MCF 10A (cell line): ENCODE measurements around the gene SENP3. TPM values are rescaled to one million over a fixed set of nuclear protein-coding genes. Genes with fewer than 3 reads are reported as not detected.

ENCODE experiments used
- BruUV-seq: library from RNA; stranded (reverse); fragments of 400-500 nt; replicated peaks from 2 replicates; lab custom pipeline; 2021; lab: Mats Ljungman, UMichigan
- CTCF ChIA-PET: fragments of 300-600 bp; sonication (Branson Sonifier 250); formaldehyde crosslinking; extraction: SDS; loops from one replicate; lab custom pipeline; 2021; ENCODE audit warnings: antibody characterized with exemption, inconsistent platforms; lab: Yijun Ruan, JAX
- POLR2A ChIA-PET: fragments of 300-600, 350-650 bp; sonication (Branson Sonifier 250); formaldehyde crosslinking; extraction: SDS; loops from one replicate; lab custom pipeline; 2020; ENCODE audit warnings: antibody characterized with exemption, inconsistent platforms; lab: Yijun Ruan, JAX
- DNase-seq: peaks from one replicate; pipeline ENCODE4 v3.0.0-alpha.2; 2018; ENCODE audit not compliant: unreplicated experiment
- H3K27ac Mint-ChIP-seq: one replicate; pipeline ENCODE4 v1.8.0; 2022; ENCODE audit warnings: mild to moderate bottlenecking, low read depth, mixed read lengths; ENCODE audit not compliant: unreplicated experiment
- H3K27me3 Mint-ChIP-seq: one replicate; pipeline ENCODE4 v1.8.0; 2022; ENCODE audit warnings: mixed read lengths; ENCODE audit not compliant: insufficient read depth, unreplicated experiment
- H3K36me3 Mint-ChIP-seq: one replicate; pipeline ENCODE4 v1.8.0; 2022; ENCODE audit warnings: mild to moderate bottlenecking, moderate library complexity, mixed read lengths; ENCODE audit not compliant: insufficient read depth, unreplicated experiment
- H3K4me1 Mint-ChIP-seq: one replicate; pipeline ENCODE4 v1.8.0; 2022; ENCODE audit warnings: mixed read lengths; ENCODE audit not compliant: insufficient read depth, unreplicated experiment
- H3K4me3 Mint-ChIP-seq: one replicate; pipeline ENCODE4 v1.8.0; 2022; ENCODE audit warnings: mild to moderate bottlenecking, moderate library complexity, mixed read lengths; ENCODE audit not compliant: unreplicated experiment
- H3K9me3 Mint-ChIP-seq: one replicate; pipeline ENCODE4 v1.8.0; 2022; ENCODE audit warnings: mixed read lengths; ENCODE audit not compliant: unreplicated experiment
- intact Hi-C: fragments of 100-400 bp; cut with micrococcal nuclease; formaldehyde crosslinking; loops from 2 replicates; pipeline ENCODE4 v1.14.1; 2022
- total RNA-seq: library from RNA; stranded (reverse); gene quantifications from 2 replicates; pipeline ENCODE4 v1.2.3, GENCODE V29; 2022
- TF ChIP-seq, protein P1 (sequence below): fragments of 200-600 bp; IDR thresholded peaks from one replicate; pipeline ENCODE4 v1.8.0; 2022; ENCODE audit warnings: antibody characterized with exemption, mild to moderate bottlenecking; ENCODE audit not compliant: unreplicated experiment

SENP3 gene
- total RNA-seq, 1 experiment from 2014 or later = 67.3 TPM

DNA sequence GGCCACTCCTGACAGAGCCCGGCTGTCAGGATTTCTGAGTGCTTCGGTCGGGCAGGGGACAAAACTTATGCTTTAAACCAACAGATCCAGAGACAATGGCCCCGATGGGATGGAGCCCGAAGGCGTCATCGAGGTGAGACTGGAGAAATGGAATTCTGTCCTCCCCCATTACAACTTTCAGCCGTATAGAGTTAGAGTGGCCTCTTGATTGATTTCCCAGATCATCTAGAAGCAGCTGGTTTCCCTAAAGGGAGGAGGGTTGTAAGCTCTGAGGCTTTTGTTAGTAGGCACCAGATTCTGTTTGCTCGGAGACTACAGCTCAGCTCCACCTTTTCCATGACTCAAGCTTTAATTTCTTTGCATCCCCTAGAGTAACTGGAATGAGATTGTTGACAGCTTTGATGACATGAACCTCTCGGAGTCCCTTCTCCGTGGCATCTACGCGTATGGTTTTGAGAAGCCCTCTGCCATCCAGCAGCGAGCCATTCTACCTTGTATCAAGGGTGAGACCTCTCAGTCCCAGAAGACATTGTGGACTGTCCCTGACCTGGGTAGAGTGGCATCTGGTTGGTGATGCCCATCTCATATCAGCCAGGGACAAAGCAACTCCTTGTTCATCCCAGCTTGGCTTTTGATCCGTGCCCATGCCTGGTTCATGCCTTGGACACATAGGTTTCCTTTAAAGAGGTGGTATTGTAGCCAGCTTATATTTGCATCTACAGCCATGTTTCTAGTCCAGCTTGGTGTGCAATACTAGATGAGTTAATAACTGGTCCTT, 12.6 kb downstream of the SENP3 start:
- no peak for DNase-seq
- Mint-ChIP-seq H3K4me3 (peak overlapping the region; percentile 90), H3K27ac (no peak overlapping the region), H3K4me1 (peaks cover 24% of the 10 kb centered on the region), H3K9me3 (no peaks in the 10 kb centered on the region), H3K27me3 (no peaks in the 10 kb centered on the region), H3K36me3 (peaks cover 90% of the 10 kb centered on the region)
- ChIA-PET CTCF (interaction anchor here (0.6 to 4.1 kb wide), 8 partner anchors 10 to 138 kb away, joined by 3 to 20 read pairs (median 6); partner anchors contain the start of genes MPDU1, SOX15 and TP53), POLR2A (interaction anchor here (0.6 to 13.7 kb wide), 17 partner anchors 14 to 650 kb away, joined by 3 to 294 read pairs (median 4); partner anchors contain the start of genes FXR2, GPS2, MPDU1 and POLR2A)
- intact Hi-C loops = loop anchor here (5.0 kb wide), 1 partner anchor 113 kb away; the partner anchor contains the start of genes TP53 and WRAP53
- TF ChIP-seq, protein P1, sequence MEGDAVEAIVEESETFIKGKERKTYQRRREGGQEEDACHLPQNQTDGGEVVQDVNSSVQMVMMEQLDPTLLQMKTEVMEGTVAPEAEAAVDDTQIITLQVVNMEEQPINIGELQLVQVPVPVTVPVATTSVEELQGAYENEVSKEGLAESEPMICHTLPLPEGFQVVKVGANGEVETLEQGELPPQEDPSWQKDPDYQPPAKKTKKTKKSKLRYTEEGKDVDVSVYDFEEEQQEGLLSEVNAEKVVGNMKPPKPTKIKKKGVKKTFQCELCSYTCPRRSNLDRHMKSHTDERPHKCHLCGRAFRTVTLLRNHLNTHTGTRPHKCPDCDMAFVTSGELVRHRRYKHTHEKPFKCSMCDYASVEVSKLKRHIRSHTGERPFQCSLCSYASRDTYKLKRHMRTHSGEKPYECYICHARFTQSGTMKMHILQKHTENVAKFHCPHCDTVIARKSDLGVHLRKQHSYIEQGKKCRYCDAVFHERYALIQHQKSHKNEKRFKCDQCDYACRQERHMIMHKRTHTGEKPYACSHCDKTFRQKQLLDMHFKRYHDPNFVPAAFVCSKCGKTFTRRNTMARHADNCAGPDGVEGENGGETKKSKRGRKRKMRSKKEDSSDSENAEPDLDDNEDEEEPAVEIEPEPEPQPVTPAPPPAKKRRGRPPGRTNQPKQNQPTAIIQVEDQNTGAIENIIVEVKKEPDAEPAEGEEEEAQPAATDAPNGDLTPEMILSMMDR = no peak
- BruUV-seq = TSS peak; percentile 9

DNA sequence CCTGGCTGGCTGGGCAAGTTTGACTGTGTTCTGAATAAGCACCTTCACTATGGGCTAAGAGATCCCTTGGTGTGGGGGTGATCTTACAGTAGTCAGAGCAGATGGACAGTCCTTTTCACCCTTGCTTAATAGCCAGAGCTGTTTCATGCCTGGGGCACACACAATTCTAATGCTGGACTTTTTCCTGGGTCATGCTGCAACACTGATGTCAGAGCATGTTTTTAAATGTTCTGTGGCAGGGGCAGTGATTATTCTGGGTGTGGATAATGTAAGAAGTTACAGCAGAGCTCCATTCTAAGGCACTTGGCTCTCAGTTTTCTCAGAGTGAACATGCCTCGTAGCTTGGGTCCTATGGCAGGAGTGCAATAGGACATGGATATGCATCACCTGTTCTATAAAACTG, 13.8 kb downstream of the SENP3 start:
- CTCF ChIA-PET = interaction anchor here (0.6 to 6.4 kb wide), 7 partner anchors 9 to 365 kb away, joined by 3 to 59 read pairs (median 7); partner anchors contain the start of genes MPDU1, SOX15 and TP53
- BruUV-seq = no TSS peak

DNA sequence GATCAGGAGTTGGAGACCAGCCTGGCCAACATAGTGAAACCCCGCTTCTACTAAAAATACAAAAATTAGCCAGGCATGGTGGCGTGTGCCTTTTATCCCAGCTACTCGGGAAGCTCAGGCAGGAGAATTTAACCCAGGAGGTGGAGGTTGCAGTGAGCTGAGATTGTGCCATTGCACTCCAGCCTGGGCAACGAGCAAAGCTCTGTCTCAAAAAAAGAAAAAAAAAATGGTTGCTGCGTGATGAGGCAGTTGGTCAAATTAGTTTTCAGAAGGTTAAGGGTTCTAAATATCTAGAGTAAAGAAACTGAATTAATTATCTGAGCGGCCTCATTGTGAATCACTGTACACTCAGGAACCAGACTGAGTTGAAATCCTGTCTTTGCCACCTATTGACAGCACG, 14.2 kb downstream of the SENP3 start:
- H3K36me3 Mint-ChIP-seq = peaks cover 96% of the 10 kb centered on the region
- peaks cover 37% of the 10 kb centered on the region for H3K4me1 Mint-ChIP-seq
- H3K27me3 Mint-ChIP-seq = no peaks in the 10 kb centered on the region
- peak overlapping the region; percentile 90 for H3K4me3 Mint-ChIP-seq
- ChIA-PET POLR2A (interaction anchor here (0.6 to 13.7 kb wide), 9 partner anchors 11 to 355 kb away, joined by 3 to 294 read pairs (median 4); partner anchors contain the start of genes FXR2, MPDU1, SENP3 and SOX15), CTCF (interaction anchor here (0.6 to 6.4 kb wide), 6 partner anchors 8 to 365 kb away, joined by 3 to 59 read pairs (median 5); partner anchors contain the start of genes MPDU1 and SOX15)
- DNase-seq = no peak
- H3K27ac Mint-ChIP-seq = peak overlapping the region; percentile 9
- BruUV-seq = no TSS peak
- no peaks in the 10 kb centered on the region for H3K9me3 Mint-ChIP-seq
- intact Hi-C loops = no loop called here
- TF ChIP-seq, protein P1 = no peak

More for the DNA sequence above, 13.8 kb downstream of the SENP3 start:
- Mint-ChIP-seq H3K36me3 (peaks cover 94% of the 10 kb centered on the region), H3K4me3 (peak overlapping the region; percentile 90), H3K4me1 (peaks cover 34% of the 10 kb centered on the region), H3K27me3 (no peaks in the 10 kb centered on the region), H3K9me3 (no peaks in the 10 kb centered on the region), H3K27ac (peak overlapping the region; percentile 9)
- intact Hi-C loops = no loop called here
- POLR2A ChIA-PET = interaction anchor here (0.6 to 13.7 kb wide), 10 partner anchors 10 to 354 kb away, joined by 3 to 294 read pairs (median 5); partner anchors contain the start of genes FXR2, MPDU1, PHF23 and SENP3
- TF ChIP-seq, protein P1 = no peak
- no peak for DNase-seq
